ENCODE measurements around the gene SRGAP1.
A peak's percentile ranks its signal among the peaks of the same experiment; 100 is the strongest.

SRGAP1 gene

GRCh38 chr12:63844391-63845341 lies at the start of gene SRGAP1:
TSS of gene SRGAP1 (plus strand) at chr12:63844700. CDS start at chr12:63844817, 117 bp downstream.
- peak in 1 of 2 experiments; percentile 67 for DNase-seq

GRCh38 chr12:63795032-63795687 lies 49.3 kb upstream of the SRGAP1 start:
- no peak for DNase-seq

- no peak for DNase-seq
Measured at GRCh38 chr12:63795944-63796343, 48.6 kb upstream of the SRGAP1 start.

GRCh38 chr12:63802012-63802608 lies 42.4 kb upstream of the SRGAP1 start:
- peak in 1 of 2 experiments; percentile 40 for DNase-seq

- no peak for DNase-seq
Measured at GRCh38 chr12:63804746-63805145, 39.8 kb upstream of the SRGAP1 start.

- DNase-seq = no peak
Measured at GRCh38 chr12:63805704-63806672, 38.5 kb upstream of the SRGAP1 start.

- DNase-seq = no peak
Measured at GRCh38 chr12:63808631-63809030, 35.9 kb upstream of the SRGAP1 start.

GRCh38 chr12:63809566-63809965 lies 34.9 kb upstream of the SRGAP1 start:
- DNase-seq = no peak

- no peak for DNase-seq
Measured at GRCh38 chr12:63811334-63811733, 33.2 kb upstream of the SRGAP1 start.

- no peak for DNase-seq
Measured at GRCh38 chr12:63811755-63812154, 32.7 kb upstream of the SRGAP1 start.

GRCh38 chr12:63814146-63814772 lies 30.2 kb upstream of the SRGAP1 start:
- DNase-seq = no peak

GRCh38 chr12:63815482-63815852 lies 29.0 kb upstream of the SRGAP1 start:
- no peak for DNase-seq

- DNase-seq = no peak
Measured at GRCh38 chr12:63816031-63816430, 28.5 kb upstream of the SRGAP1 start.

GRCh38 chr12:63820427-63820826 lies 24.1 kb upstream of the SRGAP1 start:
- DNase-seq = no peak

GRCh38 chr12:63821781-63822251 lies 22.7 kb upstream of the SRGAP1 start:
- DNase-seq = no peak

GRCh38 chr12:63822352-63822751 lies 22.1 kb upstream of the SRGAP1 start:
- DNase-seq = no peak

- no peak for DNase-seq
Measured at GRCh38 chr12:63823040-63823439, 21.5 kb upstream of the SRGAP1 start.

- peak; percentile 14 to 64 for DNase-seq
Measured at GRCh38 chr12:63826006-63826585, 18.4 kb upstream of the SRGAP1 start.

- DNase-seq = no peak
Measured at GRCh38 chr12:63828867-63829266, 15.6 kb upstream of the SRGAP1 start.

GRCh38 chr12:63836046-63836445 lies 8.5 kb upstream of the SRGAP1 start:
- DNase-seq = no peak

GRCh38 chr12:63836936-63837335 lies 7.6 kb upstream of the SRGAP1 start:
- DNase-seq = no peak
